Fibroblast of skin of left biceps (primary cell): ENCODE data around the gene GUCY1A2.
"Not testable (repeated sequence)": the region's sequence is repeated elsewhere in the genome, so short reads cannot be mapped to it uniquely, and the experiment has no call there.

ENCODE experiments used
- DNase-seq, 2 experiments: peaks; one replicate each; pipeline ENCODE4 v3.0.0-alpha.2; 2013; ENCODE audit warnings: low read depth in 2 of 2

GUCY1A2 gene

GRCh38 chr11:106842134-106842533 is 176.1 kb downstream of the GUCY1A2 start:
- no peak for DNase-seq

GRCh38 chr11:106840947-106841346 is 177.3 kb downstream of the GUCY1A2 start:
- no peak for DNase-seq

- DNase-seq, result no peak
Measured at GRCh38 chr11:106840146-106840545, 178.1 kb downstream of the GUCY1A2 start.

GRCh38 chr11:106834567-106834966 is 183.7 kb downstream of the GUCY1A2 start:
- DNase-seq, result no peak

GRCh38 chr11:106828976-106829375 is 189.3 kb downstream of the GUCY1A2 start:
- DNase-seq, result no peak

GRCh38 chr11:106828576-106828975 is 189.7 kb downstream of the GUCY1A2 start:
- DNase-seq, result no peak

- no peak for DNase-seq
Measured at GRCh38 chr11:106827687-106828086, 190.6 kb downstream of the GUCY1A2 start.

GRCh38 chr11:106826558-106826957 is 191.7 kb downstream of the GUCY1A2 start:
- DNase-seq, result not testable (repeated sequence)

GRCh38 chr11:106821826-106822225 is 196.4 kb downstream of the GUCY1A2 start:
- DNase-seq, result no peak

- DNase-seq, result no peak
Measured at GRCh38 chr11:106821291-106821690, 197.0 kb downstream of the GUCY1A2 start.

- no peak for DNase-seq
Measured at GRCh38 chr11:106818443-106818842, 199.8 kb downstream of the GUCY1A2 start.

- DNase-seq, result no peak
Measured at GRCh38 chr11:106815209-106815608, 203.1 kb downstream of the GUCY1A2 start.

- no peak for DNase-seq
Measured at GRCh38 chr11:106813806-106814205, 204.5 kb downstream of the GUCY1A2 start.

GRCh38 chr11:106794058-106794457 is 224.2 kb downstream of the GUCY1A2 start:
- DNase-seq, result peak; percentile 0 to 10

- DNase-seq, result no peak
Measured at GRCh38 chr11:106789406-106789805, 228.9 kb downstream of the GUCY1A2 start.

GRCh38 chr11:106787454-106787853 is 230.8 kb downstream of the GUCY1A2 start:
- no peak for DNase-seq

- peak; percentile 1 to 2 for DNase-seq
Measured at GRCh38 chr11:106785913-106786650, 232.2 kb downstream of the GUCY1A2 start.

GRCh38 chr11:106777302-106777701 is 241.0 kb downstream of the GUCY1A2 start:
- not testable (repeated sequence) for DNase-seq

- no peak for DNase-seq
Measured at GRCh38 chr11:106770489-106771085, 247.7 kb downstream of the GUCY1A2 start.

- no peak for DNase-seq
Measured at GRCh38 chr11:106765469-106766258, 252.6 kb downstream of the GUCY1A2 start.

GRCh38 chr11:106763501-106763900 is 254.8 kb downstream of the GUCY1A2 start:
- no peak for DNase-seq

- DNase-seq, result no peak
Measured at GRCh38 chr11:106761745-106762144, 256.5 kb downstream of the GUCY1A2 start.

GRCh38 chr11:106761240-106761639 is 257.0 kb downstream of the GUCY1A2 start:
- DNase-seq, result no peak
